Breast epithelium (tissue), 3 donors: Measurements from ENCODE around the gene SLC4A2.

Source experiments
- CTCF ChIP-seq, 3 donors: fragments of 450-650 bp; IDR thresholded peaks; one replicate each; pipeline ENCODE4 v1.5.1; 2016 to 2017; ENCODE audit warnings: antibody characterized with exemption in 3 of 3, mild to moderate bottlenecking in 3 of 3, moderate library complexity in 3 of 3
- POLR2A ChIP-seq: fragments of 450-650 bp; IDR thresholded peaks from one replicate; pipeline ENCODE4 v1.6.1; 2016; ENCODE audit warnings: antibody characterized with exemption, mild to moderate bottlenecking, moderate library complexity
- POLR2AphosphoS5 ChIP-seq, 3 donors: sonication (generic); formaldehyde crosslinking; IDR thresholded peaks; one replicate each; pipeline ENCODE4 v1.6.1; 2017; ENCODE audit warnings: antibody characterized with exemption in 3 of 3

DNA sequence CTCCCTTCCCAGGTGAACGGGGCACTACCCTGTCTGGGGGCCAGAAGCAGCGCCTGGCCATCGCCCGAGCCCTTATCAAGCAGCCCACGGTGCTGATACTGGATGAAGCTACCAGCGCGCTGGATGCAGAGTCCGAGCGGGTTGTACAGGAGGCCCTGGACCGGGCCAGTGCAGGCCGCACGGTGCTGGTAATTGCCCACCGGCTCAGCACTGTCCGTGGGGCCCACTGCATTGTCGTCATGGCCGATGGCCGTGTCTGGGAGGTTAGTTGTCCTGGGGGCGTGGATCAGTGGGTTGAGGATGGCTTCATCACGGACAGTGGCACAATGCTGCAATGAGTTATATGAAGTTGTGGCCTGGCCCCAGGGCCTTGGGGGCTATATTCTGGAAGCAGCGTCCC is 15.4 kb upstream of the SLC4A2 start:
- TF ChIP-seq POLR2A (no peak), CTCF (IDR thresholded peaks at IDR 0.05) (no peak), POLR2AphosphoS5 (IDR thresholded peaks at IDR 0.05) (no peak)
